ENCODE results near the gene APBA1. TPM values are rescaled to one million over a fixed set of nuclear protein-coding genes. Genes with fewer than 3 reads are reported as not detected.

APBA1 gene
- total and polyA plus RNA-seq, 2 of the 8 experiments (the other 6 are each of a cell fraction or from before 2014, with no cell fraction given): 0.36 to 0.60 TPM

DNA sequence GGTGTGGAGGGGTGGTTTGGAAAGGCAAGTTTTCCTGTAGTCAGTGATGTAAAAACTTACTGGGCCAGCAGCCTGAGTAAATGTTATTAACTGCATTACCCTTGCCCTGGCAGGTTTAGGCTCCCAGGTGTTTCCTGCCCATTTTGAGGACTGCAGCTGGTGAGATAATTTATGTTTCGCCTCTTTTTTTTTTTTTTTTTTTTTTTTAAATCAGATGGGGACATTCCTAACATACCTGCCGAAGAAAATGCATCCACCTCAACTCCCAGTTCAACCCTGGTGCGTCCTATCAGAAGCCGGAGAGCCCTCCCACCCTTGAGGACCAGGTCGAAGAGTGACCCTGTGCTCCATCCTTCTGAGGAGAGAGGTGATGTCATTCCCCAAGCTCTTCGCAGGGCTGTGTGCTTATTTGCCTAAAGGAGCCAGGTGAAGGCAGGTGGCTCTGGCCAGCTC, 286.6 kb downstream of the APBA1 start:
- H3K9me3 ChIP-seq (ENCODE audit: insufficient read depth in 2 of 2, low read depth in 1 of 2, low read length in 1 of 2): no peaks in the 10 kb centered on the region
- no peak for TF ChIP-seq HDAC6 (IDR thresholded peaks at IDR 0.05; ENCODE audit: low read depth, low read length)
- no peak for TF ChIP-seq ZNF274 (IDR thresholded peaks at IDR 0.05; ENCODE audit: borderline replicate concordance, extremely low read depth, low read length)
- TF ChIP-seq TAF7 (optimal IDR thresholded peaks at IDR 0.05; ENCODE audit: borderline replicate concordance, low read depth, low read length): no peak
- TF ChIP-seq TEAD4 (IDR thresholded peaks at IDR 0.05; ENCODE audit: low read depth, low read length): peak; percentile 86
- no peak for TF ChIP-seq TCF12 (IDR thresholded peaks at IDR 0.05; ENCODE audit: low read depth, low read length)
- TF ChIP-seq POLR2AphosphoS5 (IDR thresholded peaks at IDR 0.05; ENCODE audit: low read depth, low read length): no peak
- TF ChIP-seq, protein P1, sequence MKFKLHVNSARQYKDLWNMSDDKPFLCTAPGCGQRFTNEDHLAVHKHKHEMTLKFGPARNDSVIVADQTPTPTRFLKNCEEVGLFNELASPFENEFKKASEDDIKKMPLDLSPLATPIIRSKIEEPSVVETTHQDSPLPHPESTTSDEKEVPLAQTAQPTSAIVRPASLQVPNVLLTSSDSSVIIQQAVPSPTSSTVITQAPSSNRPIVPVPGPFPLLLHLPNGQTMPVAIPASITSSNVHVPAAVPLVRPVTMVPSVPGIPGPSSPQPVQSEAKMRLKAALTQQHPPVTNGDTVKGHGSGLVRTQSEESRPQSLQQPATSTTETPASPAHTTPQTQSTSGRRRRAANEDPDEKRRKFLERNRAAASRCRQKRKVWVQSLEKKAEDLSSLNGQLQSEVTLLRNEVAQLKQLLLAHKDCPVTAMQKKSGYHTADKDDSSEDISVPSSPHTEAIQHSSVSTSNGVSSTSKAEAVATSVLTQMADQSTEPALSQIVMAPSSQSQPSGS (IDR thresholded peaks at IDR 0.05; ENCODE audit: low read length): 0 out of 2 replicates have a peak, but pooled peaks have one; percentile 57
- no peak for TF ChIP-seq YY1 (IDR thresholded peaks at IDR 0.05; ENCODE audit: low read depth, low read length)
- TF ChIP-seq SIRT6 (IDR thresholded peaks at IDR 0.05; ENCODE audit: low read length): no peak
- no peak overlapping the region for H3K9ac ChIP-seq (replicated peaks in 1 of 4; ENCODE audit: extremely low read depth in 1 of 4, low read depth in 3 of 4, low read length in 3 of 4)
- H3K79me1 ChIP-seq (ENCODE audit: low read depth, low read length): no peaks in the 10 kb centered on the region
- H2BK120ac ChIP-seq (replicated peaks; ENCODE audit: low read depth, low read length): no peak overlapping the region
- no peaks in the 10 kb centered on the region for H4K20me1 ChIP-seq (replicated peaks in 1 of 2; ENCODE audit: control insufficient read depth in 1 of 2, insufficient read depth in 2 of 2, low read length in 2 of 2)
- no peaks in the 10 kb centered on the region for H3K79me2 ChIP-seq (ENCODE audit: control insufficient read depth in 1 of 2, insufficient read depth in 2 of 2, low read length in 2 of 2)
- H4K8ac ChIP-seq (ENCODE audit: extremely low read depth, insufficient read depth, low read length): no peak overlapping the region
- H3K4me1 ChIP-seq (replicated peaks in 1 of 4; ENCODE audit: control insufficient read depth in 3 of 4, insufficient read depth in 4 of 4, low read length in 3 of 4): peaks cover 0 to 4% (median under 1%) of the 10 kb centered on the region in 4 experiments; a peak in 2 of 7 replicates
- H3K27ac ChIP-seq (ENCODE audit: low read depth, low read length): no peak overlapping the region
- H2BK12ac ChIP-seq (ENCODE audit: low read depth, low read length): no peak overlapping the region
- 44% methylated on average over 6 of the region's 6 CpGs; no CpG with 5 or more reads in 1 of the 2 experiments for WGBS, 2 experiments (ENCODE audit: extremely low coverage in 1 of 2, insufficient coverage in 1 of 2, insufficient read length in 1 of 2, insufficient replicate concordance in 2 of 2, low coverage in 1 of 2, low lambda C conversion rate in 2 of 2, missing lambda C conversion rate in 1 of 2)
- H3K23me2 ChIP-seq (ENCODE audit: low read depth, low read length): no peaks in the 10 kb centered on the region
- CTCF ChIA-PET (ENCODE audit: partially characterized antibody): interaction anchor here (1.7 kb wide), 1 partner anchor 27 kb away, joined by 4 read pairs; no protein-coding TSS in a partner anchor
- no peak overlapping the region for H2AK5ac ChIP-seq (ENCODE audit: low read depth, low read length)
- peak overlapping the region; percentile 53; the same call in 1 of the 2 replicates for H2BK5ac ChIP-seq (ENCODE audit: low read depth, low read length)
- H2AFZ ChIP-seq (ENCODE audit: low read length): no peak overlapping the region
- H3K56ac ChIP-seq (replicated peaks; ENCODE audit: insufficient read length, low read depth, low read length): no peak overlapping the region
- no peak overlapping the region for H3K4ac ChIP-seq (replicated peaks; ENCODE audit: insufficient read length, low read depth, low read length)
- no peak overlapping the region for H3K4me2 ChIP-seq (ENCODE audit: insufficient read depth in 1 of 2, low read depth in 2 of 2, low read length in 2 of 2)
- H3K18ac ChIP-seq (ENCODE audit: extremely low read depth, low read length): no peak overlapping the region
- no peak overlapping the region for H3K23ac ChIP-seq (ENCODE audit: insufficient read length)
- DNase-seq (ENCODE audit: low read depth in 1 of 2, low spot score in 2 of 2): peak in 1 of 2 experiments; percentile 53
- no peak overlapping the region for H4K5ac ChIP-seq (ENCODE audit: insufficient read length, low read depth, low read length)
- H3K27me3 ChIP-seq (replicated peaks in 1 of 4; ENCODE audit: control insufficient read depth in 3 of 4, extremely low read depth in 1 of 4, insufficient read depth in 3 of 4, low read length in 3 of 4): no peaks in the 10 kb centered on the region
- FAIRE-seq: peak; percentile 82
- no peak overlapping the region for H4K91ac ChIP-seq (replicated peaks; ENCODE audit: insufficient read length, low read length)
- H2BK20ac ChIP-seq (ENCODE audit: low read length): no peak overlapping the region
- peaks cover 0 to 14% (median under 1%) of the 10 kb centered on the region in 4 experiments; a peak in 3 of 8 replicates for H3K36me3 ChIP-seq (ENCODE audit: control insufficient read depth in 2 of 4, insufficient read depth in 4 of 4, low read length in 3 of 4)
- no peak overlapping the region for H3K4me3 ChIP-seq (ENCODE audit: extremely low read depth in 1 of 4, insufficient read depth in 2 of 4, low read depth in 3 of 4, low read length in 4 of 4)
- POLR2A ChIA-PET (ENCODE audit: partially characterized antibody): interaction anchor here (1.3 kb wide), 1 partner anchor 12 kb away, joined by 3 read pairs; no protein-coding TSS in a partner anchor
- no peak overlapping the region for H2BK15ac ChIP-seq (ENCODE audit: low read length)
- H3K14ac ChIP-seq (ENCODE audit: insufficient read length): no peak overlapping the region

Data from H1 (cell line).